Fibroblast of pulmonary artery (primary cell): Measurements from ENCODE around the gene LEF1.

Source experiments
- DNase-seq: peaks from one replicate; pipeline ENCODE4 v3.0.0-alpha.2; 2010; ENCODE audit warnings: low read depth
- H3K4me3 ChIP-seq: replicated peaks from 2 replicates; pipeline ENCODE4 v1.5.1; 2011; ENCODE audit warnings: low read depth, mild to moderate bottlenecking, control low read depth, low read length, moderate library complexity
- CTCF ChIP-seq: IDR thresholded peaks from 2 replicates; pipeline ENCODE4 v1.5.1; 2011; ENCODE audit warnings: mild to moderate bottlenecking, control low read depth, low read length, inconsistent platforms; ENCODE audit errors: missing control alignments

Gene LEF1

DNA sequence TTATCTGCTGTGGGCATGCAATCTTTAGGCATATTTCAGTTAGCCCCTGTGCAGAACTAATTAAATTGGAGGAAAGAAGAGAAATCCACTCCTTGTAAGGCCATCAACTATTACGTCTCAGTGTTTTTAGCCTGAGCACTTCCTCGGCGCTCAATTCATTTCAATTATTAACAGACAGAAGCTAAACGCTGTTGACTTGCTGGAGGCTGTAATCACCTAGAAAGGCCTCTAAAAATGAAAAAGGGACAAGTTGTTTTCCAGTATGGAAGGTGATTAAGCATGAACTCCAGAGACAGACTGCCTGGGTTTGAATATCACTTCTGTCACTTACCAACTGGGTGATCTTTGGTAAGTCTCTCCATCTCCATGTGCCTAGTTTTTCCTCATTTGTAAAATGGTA, 59.6 kb downstream of the LEF1 start:
- no peak overlapping the region for H3K4me3 ChIP-seq

DNA sequence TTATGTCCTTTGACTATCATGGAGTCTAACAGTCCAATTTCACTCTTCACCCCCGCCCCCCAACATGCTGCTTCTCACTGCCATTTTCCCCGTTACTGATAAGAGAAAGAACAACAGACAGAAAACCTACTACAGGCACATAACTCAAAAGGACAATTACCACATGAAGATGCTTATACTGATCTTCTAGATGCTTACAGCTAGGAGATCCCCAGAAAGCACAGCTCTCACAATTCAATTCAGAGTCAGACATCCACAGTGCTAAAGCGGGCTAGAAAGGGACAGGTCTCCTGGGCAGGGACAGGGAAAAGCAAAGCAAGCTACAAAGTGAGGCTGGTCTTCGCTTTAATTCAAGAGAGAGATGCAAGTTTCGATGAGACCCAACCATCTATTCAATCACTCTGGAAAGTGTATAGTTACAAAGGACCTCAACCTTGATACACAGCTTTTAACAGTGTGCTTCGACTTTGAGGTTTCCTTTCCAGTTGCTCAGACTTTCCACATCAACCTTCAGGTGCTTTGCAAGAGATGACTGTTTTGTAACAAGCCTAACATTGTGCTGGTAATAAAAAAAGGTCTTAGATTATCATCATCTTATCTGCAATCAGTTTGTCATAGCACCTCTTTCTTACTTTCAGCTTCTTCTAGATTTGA, 60.9 kb downstream of the LEF1 start:
- DNase-seq, result no peak
- no peak for TF ChIP-seq CTCF
- no peak overlapping the region for H3K4me3 ChIP-seq

More for the DNA sequence above, 59.6 kb downstream of the LEF1 start:
- no peak for DNase-seq
- no peak for TF ChIP-seq CTCF

DNA sequence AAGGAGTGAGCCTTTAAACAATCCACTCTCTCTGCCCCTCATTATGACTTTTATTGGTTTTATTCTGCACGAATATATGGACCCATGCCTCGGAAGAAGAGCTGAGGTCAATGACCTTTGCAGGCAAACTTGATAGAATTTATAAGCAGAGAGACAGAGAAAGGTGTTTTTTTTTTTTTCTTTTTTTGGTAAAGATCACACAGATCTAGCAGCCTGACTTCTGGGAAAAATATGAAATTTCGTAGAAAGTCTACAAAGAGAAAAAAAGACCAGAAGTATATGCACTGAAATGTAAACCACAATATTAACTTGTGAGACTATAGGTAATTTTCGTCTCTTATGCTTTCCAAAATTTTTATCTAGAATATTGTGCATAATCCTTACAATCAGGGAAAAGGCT, 61.6 kb downstream of the LEF1 start:
- no peak for DNase-seq
- no peak for TF ChIP-seq CTCF
- no peak overlapping the region for H3K4me3 ChIP-seq

DNA sequence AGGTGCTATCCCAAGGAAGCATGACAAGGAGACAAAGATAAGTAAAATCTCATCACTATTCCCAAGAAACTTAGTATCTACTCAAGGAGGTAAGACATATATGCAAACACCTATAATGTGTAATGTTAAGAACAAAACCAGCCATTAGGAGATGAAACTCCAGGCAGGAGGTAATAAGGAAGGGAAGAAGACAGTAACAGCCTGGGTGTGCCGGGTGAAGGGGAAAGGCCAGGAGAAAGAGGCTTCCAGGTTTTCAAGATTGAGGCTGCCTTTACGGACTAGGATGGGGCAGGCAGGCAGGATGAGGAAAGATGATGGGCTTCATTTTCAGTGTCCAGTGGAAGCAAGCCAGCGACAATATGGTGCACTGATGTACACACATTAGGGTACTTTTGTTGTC, 62.5 kb downstream of the LEF1 start:
- no peak overlapping the region for H3K4me3 ChIP-seq

DNA sequence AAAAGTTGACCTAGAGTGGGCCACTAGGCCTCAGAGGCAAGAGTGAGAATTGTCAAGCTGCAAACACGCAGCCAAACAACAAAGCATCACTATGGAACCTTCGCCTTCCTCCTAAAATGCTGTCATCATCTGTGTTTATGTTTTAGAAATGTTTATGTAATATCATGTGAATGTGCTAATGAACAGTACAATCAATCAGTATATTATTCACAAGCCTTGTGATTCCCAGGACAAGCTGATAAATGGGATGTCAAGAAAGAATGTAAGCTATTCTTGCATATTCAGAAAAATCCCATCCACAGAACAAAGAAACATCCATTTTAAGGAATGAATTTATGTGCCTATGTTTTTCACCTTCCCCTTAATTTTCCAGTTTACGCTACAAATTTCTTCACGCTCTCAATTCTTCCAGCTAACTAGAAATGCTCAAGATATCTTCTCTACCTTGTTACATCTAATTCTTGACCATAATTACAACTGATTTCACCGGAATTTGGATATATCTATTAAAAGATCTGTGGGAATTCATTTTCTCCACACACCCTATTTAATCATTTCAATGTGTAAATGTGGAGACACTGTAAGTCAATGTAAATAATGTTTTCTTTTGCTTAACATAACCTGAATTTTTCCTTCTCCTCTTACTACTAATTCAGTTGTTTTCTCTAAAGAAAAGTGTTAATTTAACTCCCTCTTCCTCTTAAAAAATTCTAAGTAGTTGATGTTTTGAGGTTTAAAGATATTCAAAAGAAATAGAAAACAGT, 65.5 kb downstream of the LEF1 start:
- no peak for DNase-seq
- no peak for TF ChIP-seq CTCF
- H3K4me3 ChIP-seq, result no peak overlapping the region

More for the DNA sequence above, 62.5 kb downstream of the LEF1 start:
- no peak for DNase-seq
- TF ChIP-seq CTCF, result no peak

GRCh38 chr4:108100827-108101226, 67.9 kb downstream of the LEF1 start:
- no peak overlapping the region for H3K4me3 ChIP-seq
- no peak for DNase-seq
- no peak for TF ChIP-seq CTCF

DNA sequence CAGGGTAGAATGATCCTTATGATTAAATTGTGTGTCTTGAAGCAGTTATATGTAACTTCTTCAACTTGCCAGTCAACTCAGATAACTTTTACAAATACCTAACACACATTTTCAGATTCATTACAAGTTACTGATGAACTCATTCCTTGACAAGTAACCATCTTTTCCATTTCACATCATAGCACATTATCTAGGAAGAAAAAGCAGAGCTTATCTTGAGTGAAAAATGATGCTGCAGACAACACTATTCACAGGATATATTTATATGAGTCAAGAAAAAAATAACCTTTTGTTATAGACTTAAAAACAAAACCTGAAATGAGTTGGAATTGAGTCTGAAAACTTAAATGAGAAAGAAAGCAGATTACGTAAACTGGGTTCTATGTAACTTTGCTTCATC, 68.9 kb downstream of the LEF1 start:
- no peak for TF ChIP-seq CTCF
- no peak overlapping the region for H3K4me3 ChIP-seq
- no peak for DNase-seq
